ENCODE results near the gene TUBAL3.

DNA sequence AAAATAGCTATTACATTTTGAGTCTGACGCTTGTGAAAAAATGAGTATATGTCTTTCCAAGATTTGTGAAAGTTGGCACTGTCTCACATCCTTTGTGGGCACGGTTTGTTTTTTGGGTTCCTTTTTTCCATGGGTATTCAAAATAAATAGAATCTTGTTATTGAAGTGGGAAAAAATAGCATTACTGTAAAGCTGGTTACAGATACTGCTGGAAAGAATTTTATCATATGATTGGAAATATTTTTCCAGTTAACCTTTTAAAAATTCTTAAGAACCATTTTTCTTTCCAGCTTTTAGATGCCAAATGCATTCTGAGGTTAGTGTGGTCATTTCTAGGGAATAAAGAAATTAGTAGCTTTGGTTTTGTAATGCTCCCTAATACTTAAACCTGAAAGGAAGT is 19.1 kb upstream of the TUBAL3 start:
- TF ChIP-seq POLR2A (IDR thresholded peaks at IDR 0.05) (no peak), EP300 (IDR thresholded peaks at IDR 0.05; ENCODE audit: low read depth) (no peak), POLR2AphosphoS5 (IDR thresholded peaks at IDR 0.05) (no peak)
- TF ChIP-seq, protein P1, sequence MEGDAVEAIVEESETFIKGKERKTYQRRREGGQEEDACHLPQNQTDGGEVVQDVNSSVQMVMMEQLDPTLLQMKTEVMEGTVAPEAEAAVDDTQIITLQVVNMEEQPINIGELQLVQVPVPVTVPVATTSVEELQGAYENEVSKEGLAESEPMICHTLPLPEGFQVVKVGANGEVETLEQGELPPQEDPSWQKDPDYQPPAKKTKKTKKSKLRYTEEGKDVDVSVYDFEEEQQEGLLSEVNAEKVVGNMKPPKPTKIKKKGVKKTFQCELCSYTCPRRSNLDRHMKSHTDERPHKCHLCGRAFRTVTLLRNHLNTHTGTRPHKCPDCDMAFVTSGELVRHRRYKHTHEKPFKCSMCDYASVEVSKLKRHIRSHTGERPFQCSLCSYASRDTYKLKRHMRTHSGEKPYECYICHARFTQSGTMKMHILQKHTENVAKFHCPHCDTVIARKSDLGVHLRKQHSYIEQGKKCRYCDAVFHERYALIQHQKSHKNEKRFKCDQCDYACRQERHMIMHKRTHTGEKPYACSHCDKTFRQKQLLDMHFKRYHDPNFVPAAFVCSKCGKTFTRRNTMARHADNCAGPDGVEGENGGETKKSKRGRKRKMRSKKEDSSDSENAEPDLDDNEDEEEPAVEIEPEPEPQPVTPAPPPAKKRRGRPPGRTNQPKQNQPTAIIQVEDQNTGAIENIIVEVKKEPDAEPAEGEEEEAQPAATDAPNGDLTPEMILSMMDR (IDR thresholded peaks at IDR 0.05) = no peak
